Panc1 (cell line): Measurements from ENCODE around the gene GABRG3.

ENCODE experiments used
- POLR2AphosphoS5 ChIP-seq: IDR thresholded peaks from 2 replicates; pipeline ENCODE4 v1.6.1; 2012; ENCODE audit warnings: mild to moderate bottlenecking, low read depth, low read length, moderate library complexity
- SIN3A ChIP-seq: IDR thresholded peaks from 2 replicates; pipeline ENCODE4 v1.6.1; 2012; ENCODE audit warnings: low read depth, mild to moderate bottlenecking, low read length, moderate library complexity, borderline replicate concordance; ENCODE audit not compliant: insufficient read depth
- TCF7L2 ChIP-seq: IDR thresholded peaks from 2 replicates; pipeline ENCODE4 v1.6.1; 2011; ENCODE audit warnings: mild to moderate bottlenecking, low read depth, low read length, inconsistent platforms
- TF ChIP-seq, protein P1 (sequence below): fragments of 450-650 bp; IDR thresholded peaks from 2 replicates; pipeline ENCODE4 v1.5.1; 2017; ENCODE audit warnings: mild to moderate bottlenecking
- TF ChIP-seq, protein P2 (sequence below), 2 experiments: IDR thresholded peaks; 2 replicates each; pipeline ENCODE4 v1.6.1; 2011 to 2012; ENCODE audit warnings: low read depth in 2 of 2, control low read depth in 1 of 2, low read length in 1 of 2, mild to moderate bottlenecking in 1 of 2, moderate library complexity in 1 of 2; ENCODE audit not compliant: insufficient read depth in 1 of 2

DNA sequence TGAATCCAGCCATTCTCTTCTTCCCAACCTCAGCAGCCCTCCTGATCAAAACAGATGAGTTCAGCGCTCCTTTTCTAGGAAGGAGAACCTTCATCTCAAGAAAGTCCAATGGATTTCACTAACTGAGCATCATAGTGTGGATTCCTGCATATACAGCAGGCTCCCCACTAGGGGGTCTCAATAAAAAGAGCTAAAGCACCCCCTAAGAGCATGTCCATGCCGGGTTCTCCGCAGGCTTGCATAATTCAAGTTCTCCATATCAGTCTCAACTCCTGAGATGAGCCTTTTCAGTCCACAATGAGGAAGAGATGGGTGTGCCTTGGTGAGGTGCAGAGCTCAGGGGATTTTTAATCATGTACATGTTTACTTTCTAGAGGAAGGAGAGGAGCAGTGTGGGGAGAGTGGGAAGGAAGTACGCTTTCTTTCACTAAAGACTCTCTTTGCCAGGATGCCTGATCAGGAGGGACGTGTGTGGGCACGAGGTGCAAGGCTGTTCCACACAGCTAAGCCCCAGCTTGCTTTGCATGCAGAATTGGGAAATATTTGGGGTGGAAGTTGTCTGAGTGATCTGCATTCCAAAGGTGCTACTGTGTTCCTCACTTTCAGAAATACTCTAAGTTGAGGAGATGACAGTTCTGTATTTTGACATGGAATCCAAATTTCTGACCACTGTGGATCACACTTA is 564.6 kb downstream of the GABRG3 start:
- TF ChIP-seq, protein P1, sequence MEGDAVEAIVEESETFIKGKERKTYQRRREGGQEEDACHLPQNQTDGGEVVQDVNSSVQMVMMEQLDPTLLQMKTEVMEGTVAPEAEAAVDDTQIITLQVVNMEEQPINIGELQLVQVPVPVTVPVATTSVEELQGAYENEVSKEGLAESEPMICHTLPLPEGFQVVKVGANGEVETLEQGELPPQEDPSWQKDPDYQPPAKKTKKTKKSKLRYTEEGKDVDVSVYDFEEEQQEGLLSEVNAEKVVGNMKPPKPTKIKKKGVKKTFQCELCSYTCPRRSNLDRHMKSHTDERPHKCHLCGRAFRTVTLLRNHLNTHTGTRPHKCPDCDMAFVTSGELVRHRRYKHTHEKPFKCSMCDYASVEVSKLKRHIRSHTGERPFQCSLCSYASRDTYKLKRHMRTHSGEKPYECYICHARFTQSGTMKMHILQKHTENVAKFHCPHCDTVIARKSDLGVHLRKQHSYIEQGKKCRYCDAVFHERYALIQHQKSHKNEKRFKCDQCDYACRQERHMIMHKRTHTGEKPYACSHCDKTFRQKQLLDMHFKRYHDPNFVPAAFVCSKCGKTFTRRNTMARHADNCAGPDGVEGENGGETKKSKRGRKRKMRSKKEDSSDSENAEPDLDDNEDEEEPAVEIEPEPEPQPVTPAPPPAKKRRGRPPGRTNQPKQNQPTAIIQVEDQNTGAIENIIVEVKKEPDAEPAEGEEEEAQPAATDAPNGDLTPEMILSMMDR, result no peak
- TF ChIP-seq POLR2AphosphoS5 (no peak), SIN3A (no peak), TCF7L2 (no peak)
- TF ChIP-seq, protein P2, sequence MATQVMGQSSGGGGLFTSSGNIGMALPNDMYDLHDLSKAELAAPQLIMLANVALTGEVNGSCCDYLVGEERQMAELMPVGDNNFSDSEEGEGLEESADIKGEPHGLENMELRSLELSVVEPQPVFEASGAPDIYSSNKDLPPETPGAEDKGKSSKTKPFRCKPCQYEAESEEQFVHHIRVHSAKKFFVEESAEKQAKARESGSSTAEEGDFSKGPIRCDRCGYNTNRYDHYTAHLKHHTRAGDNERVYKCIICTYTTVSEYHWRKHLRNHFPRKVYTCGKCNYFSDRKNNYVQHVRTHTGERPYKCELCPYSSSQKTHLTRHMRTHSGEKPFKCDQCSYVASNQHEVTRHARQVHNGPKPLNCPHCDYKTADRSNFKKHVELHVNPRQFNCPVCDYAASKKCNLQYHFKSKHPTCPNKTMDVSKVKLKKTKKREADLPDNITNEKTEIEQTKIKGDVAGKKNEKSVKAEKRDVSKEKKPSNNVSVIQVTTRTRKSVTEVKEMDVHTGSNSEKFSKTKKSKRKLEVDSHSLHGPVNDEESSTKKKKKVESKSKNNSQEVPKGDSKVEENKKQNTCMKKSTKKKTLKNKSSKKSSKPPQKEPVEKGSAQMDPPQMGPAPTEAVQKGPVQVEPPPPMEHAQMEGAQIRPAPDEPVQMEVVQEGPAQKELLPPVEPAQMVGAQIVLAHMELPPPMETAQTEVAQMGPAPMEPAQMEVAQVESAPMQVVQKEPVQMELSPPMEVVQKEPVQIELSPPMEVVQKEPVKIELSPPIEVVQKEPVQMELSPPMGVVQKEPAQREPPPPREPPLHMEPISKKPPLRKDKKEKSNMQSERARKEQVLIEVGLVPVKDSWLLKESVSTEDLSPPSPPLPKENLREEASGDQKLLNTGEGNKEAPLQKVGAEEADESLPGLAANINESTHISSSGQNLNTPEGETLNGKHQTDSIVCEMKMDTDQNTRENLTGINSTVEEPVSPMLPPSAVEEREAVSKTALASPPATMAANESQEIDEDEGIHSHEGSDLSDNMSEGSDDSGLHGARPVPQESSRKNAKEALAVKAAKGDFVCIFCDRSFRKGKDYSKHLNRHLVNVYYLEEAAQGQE (IDR thresholded peaks at IDR 0.05; ENCODE audit: insufficient read depth in 1 of 2, low read depth in 2 of 2, low read length in 1 of 2), result no peak
